ENCODE measurements around the gene RAPGEF4.

RAPGEF4 gene

DNA sequence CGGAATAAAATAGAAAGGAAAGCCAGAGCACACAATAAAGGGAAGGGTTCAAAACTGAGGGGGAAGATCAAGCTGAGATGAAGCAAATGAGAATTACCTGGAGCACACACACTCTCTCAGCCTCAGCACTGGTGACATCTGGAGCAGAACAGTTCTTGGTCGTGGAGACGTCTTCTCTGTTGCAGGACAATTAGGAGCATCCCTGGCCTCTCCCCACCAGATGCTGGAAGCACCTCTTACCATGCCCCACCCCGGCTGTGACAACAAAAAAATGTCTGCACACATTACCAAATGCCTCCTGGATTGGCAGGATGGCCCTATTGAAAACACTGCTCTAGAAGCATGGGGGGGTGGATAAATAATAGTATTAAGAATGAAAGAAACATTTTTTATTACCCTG, 296.4 kb downstream of the RAPGEF4 start:
- no peaks in the 10 kb centered on the region for H3K9me3 ChIP-seq (ENCODE audit: insufficient read depth, low read depth, low read length)
- H3F3A ChIP-seq (ENCODE audit: low read depth) = no peaks in the 10 kb centered on the region
- H3K4me2 ChIP-seq (ENCODE audit: low read depth, low read length, poor library complexity, severe bottlenecking) = no peak overlapping the region
- no peaks in the 10 kb centered on the region for H3K27me3 ChIP-seq (ENCODE audit: insufficient read depth, low read length, poor library complexity, severe bottlenecking)
- no peaks in the 10 kb centered on the region for H3K9me2 ChIP-seq (replicated peaks; ENCODE audit: low read depth, low read length)
- no peak overlapping the region for H3K9ac ChIP-seq (ENCODE audit: low read depth, low read length, poor library complexity, severe bottlenecking)
- H3K79me2 ChIP-seq (ENCODE audit: insufficient read depth, low read length) = no peaks in the 10 kb centered on the region
- TF ChIP-seq, protein P1, sequence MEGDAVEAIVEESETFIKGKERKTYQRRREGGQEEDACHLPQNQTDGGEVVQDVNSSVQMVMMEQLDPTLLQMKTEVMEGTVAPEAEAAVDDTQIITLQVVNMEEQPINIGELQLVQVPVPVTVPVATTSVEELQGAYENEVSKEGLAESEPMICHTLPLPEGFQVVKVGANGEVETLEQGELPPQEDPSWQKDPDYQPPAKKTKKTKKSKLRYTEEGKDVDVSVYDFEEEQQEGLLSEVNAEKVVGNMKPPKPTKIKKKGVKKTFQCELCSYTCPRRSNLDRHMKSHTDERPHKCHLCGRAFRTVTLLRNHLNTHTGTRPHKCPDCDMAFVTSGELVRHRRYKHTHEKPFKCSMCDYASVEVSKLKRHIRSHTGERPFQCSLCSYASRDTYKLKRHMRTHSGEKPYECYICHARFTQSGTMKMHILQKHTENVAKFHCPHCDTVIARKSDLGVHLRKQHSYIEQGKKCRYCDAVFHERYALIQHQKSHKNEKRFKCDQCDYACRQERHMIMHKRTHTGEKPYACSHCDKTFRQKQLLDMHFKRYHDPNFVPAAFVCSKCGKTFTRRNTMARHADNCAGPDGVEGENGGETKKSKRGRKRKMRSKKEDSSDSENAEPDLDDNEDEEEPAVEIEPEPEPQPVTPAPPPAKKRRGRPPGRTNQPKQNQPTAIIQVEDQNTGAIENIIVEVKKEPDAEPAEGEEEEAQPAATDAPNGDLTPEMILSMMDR (conservative IDR thresholded peaks at IDR 0.05; ENCODE audit: low read length) = no peak
- TF ChIP-seq EZH2phosphoT487 (IDR thresholded peaks at IDR 0.05; ENCODE audit: borderline replicate concordance) = no peak
- no peaks in the 10 kb centered on the region for H3K36me3 ChIP-seq (ENCODE audit: insufficient read depth, low read length)
- no peak overlapping the region for H2AFZ ChIP-seq (ENCODE audit: low read length)
- H3K4me3 ChIP-seq (ENCODE audit: low read length, poor library complexity, severe bottlenecking) = no peak overlapping the region
- H4K20me1 ChIP-seq (ENCODE audit: insufficient read depth, low read length, poor library complexity, severe bottlenecking) = no peaks in the 10 kb centered on the region
- no peaks in the 10 kb centered on the region for H3K4me1 ChIP-seq (ENCODE audit: insufficient read depth, low read length, poor library complexity, severe bottlenecking)

DNA sequence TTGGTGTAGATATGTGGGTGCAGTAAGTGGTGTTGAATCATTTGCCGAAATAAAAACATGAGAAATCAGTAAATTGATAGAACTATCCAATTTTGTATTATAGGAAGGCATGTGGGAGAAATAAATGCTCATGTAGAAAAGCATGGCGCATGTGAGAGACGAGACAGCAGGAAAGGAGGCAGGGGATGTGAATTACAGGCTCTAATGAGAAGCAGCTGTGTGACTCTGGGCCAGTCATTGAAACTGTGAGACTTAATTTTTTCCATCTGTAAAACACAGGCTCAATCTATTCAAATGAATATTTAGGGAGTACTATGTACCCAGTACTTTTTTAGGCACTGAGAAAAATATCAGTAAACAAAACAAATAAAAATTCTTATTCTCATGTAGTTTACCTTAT, 297.4 kb downstream of the RAPGEF4 start:
- H3K4me1 ChIP-seq (ENCODE audit: insufficient read depth, low read length, poor library complexity, severe bottlenecking) = no peaks in the 10 kb centered on the region

DNA sequence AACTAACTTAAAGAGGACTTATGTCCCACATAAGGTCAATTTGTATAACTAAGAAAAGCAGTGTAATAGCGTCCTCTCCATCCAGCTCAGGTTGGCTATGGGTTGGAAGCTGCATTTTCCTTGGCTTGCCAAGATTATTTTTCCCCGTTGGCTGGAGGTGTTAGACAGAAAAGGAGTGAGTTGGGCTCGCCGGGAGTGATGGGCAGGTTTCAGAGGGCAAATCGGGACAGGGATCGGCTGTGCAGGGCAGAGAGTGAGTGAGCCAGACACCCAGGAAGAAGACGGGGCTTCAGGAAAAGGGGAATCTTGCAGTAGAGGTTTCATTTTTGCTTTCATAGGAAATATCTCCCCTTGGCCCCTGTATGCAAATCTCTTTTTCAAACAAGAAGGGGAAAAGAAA, 298.5 kb downstream of the RAPGEF4 start:
- no peak for TF ChIP-seq EZH2phosphoT487 (IDR thresholded peaks at IDR 0.05; ENCODE audit: borderline replicate concordance)
- TF ChIP-seq, protein P1 (conservative IDR thresholded peaks at IDR 0.05; ENCODE audit: low read length) = no peak
- no peak overlapping the region for H3K4me3 ChIP-seq (ENCODE audit: low read length, poor library complexity, severe bottlenecking)

More for the DNA sequence above, 297.4 kb downstream of the RAPGEF4 start:
- Histone ChIP-seq H3K36me3 (ENCODE audit: insufficient read depth, low read length) (no peaks in the 10 kb centered on the region), H4K20me1 (ENCODE audit: insufficient read depth, low read length, poor library complexity, severe bottlenecking) (no peaks in the 10 kb centered on the region), H3F3A (ENCODE audit: low read depth) (no peaks in the 10 kb centered on the region), H3K4me3 (ENCODE audit: low read length, poor library complexity, severe bottlenecking) (no peak overlapping the region), H2AFZ (ENCODE audit: low read length) (no peak overlapping the region), H3K9ac (ENCODE audit: low read depth, low read length, poor library complexity, severe bottlenecking) (no peak overlapping the region), H3K9me3 (ENCODE audit: insufficient read depth, low read depth, low read length) (no peaks in the 10 kb centered on the region), H3K9me2 (replicated peaks; ENCODE audit: low read depth, low read length) (no peaks in the 10 kb centered on the region), H3K27me3 (ENCODE audit: insufficient read depth, low read length, poor library complexity, severe bottlenecking) (no peaks in the 10 kb centered on the region), H3K79me2 (ENCODE audit: insufficient read depth, low read length) (no peaks in the 10 kb centered on the region), H3K4me2 (ENCODE audit: low read depth, low read length, poor library complexity, severe bottlenecking) (no peak overlapping the region)
- TF ChIP-seq, protein P1 (conservative IDR thresholded peaks at IDR 0.05; ENCODE audit: low read length) = no peak
- TF ChIP-seq EZH2phosphoT487 (IDR thresholded peaks at IDR 0.05; ENCODE audit: borderline replicate concordance) = no peak

More for the DNA sequence above, 298.5 kb downstream of the RAPGEF4 start:
- Histone ChIP-seq H3K9me2 (replicated peaks; ENCODE audit: low read depth, low read length) (no peaks in the 10 kb centered on the region), H3K9me3 (ENCODE audit: insufficient read depth, low read depth, low read length) (no peaks in the 10 kb centered on the region), H3K27me3 (ENCODE audit: insufficient read depth, low read length, poor library complexity, severe bottlenecking) (no peaks in the 10 kb centered on the region), H2AFZ (ENCODE audit: low read length) (no peak overlapping the region), H3K79me2 (ENCODE audit: insufficient read depth, low read length) (no peaks in the 10 kb centered on the region), H3K9ac (ENCODE audit: low read depth, low read length, poor library complexity, severe bottlenecking) (no peak overlapping the region), H4K20me1 (ENCODE audit: insufficient read depth, low read length, poor library complexity, severe bottlenecking) (no peaks in the 10 kb centered on the region), H3F3A (ENCODE audit: low read depth) (no peaks in the 10 kb centered on the region), H3K4me1 (ENCODE audit: insufficient read depth, low read length, poor library complexity, severe bottlenecking) (no peaks in the 10 kb centered on the region), H3K36me3 (ENCODE audit: insufficient read depth, low read length) (no peaks in the 10 kb centered on the region), H3K4me2 (ENCODE audit: low read depth, low read length, poor library complexity, severe bottlenecking) (no peak overlapping the region)
